Psoas muscle (tissue), 8 donors: ENCODE data around the gene RNF207. TPM values are rescaled to one million over a fixed set of nuclear protein-coding genes. Genes with fewer than 3 reads are reported as not detected.

Experiments used
- ATAC-seq, 4 donors: fragments of 200-7000 bp; cut with Tn5 transposase; one replicate each; pipeline ENCODE4 v1.9.1; 2020; ENCODE audit warnings: moderate library complexity in 3 of 4, mild to moderate bottlenecking in 2 of 4
- DNase-seq, 2 donors: peaks; one replicate each; pipeline ENCODE4 v3.0.0-alpha.2; 2020
- H3K27ac ChIP-seq: fragments of 200-600 bp; one replicate; pipeline ENCODE4 v1.8.0; 2022
- H3K27me3 ChIP-seq, 3 donors: fragments of 200-600 bp in 1 of 3; one replicate each; pipeline versions ENCODE4 v1.6.1 to v1.8.0; 2013 to 2022; ENCODE audit warnings: low read length in 2 of 3, mild to moderate bottlenecking in 2 of 3, moderate library complexity in 1 of 3; ENCODE audit not compliant: insufficient read depth in 3 of 3
- H3K36me3 ChIP-seq, 2 donors: fragments of 200-600 bp in 1 of 2; one replicate each; pipeline versions ENCODE4 v1.6.1 to v1.8.0; 2013 to 2022; ENCODE audit warnings: low read depth in 1 of 2, mild to moderate bottlenecking in 1 of 2, moderate library complexity in 1 of 2; ENCODE audit not compliant: insufficient read depth in 1 of 2
- H3K4me1 ChIP-seq: fragments of 200-600 bp; one replicate; pipeline ENCODE4 v1.8.0; 2022
- H3K4me3 ChIP-seq: fragments of 200-600 bp; one replicate; pipeline ENCODE4 v1.8.0; 2022; ENCODE audit warnings: mild to moderate bottlenecking
- H3K9me3 ChIP-seq: fragments of 200-600 bp; one replicate; pipeline ENCODE4 v1.8.0; 2022
- CTCF ChIP-seq: fragments of 200-600 bp; IDR thresholded peaks from one replicate; pipeline ENCODE4 v1.8.0; 2022; ENCODE audit warnings: antibody characterized with exemption
- WGBS, 3 donors: extraction: QIAGEN DNeasy Blood & Tissue Kit; methylation state at CpG; one replicate each; pipeline versions ENCODE4 v1.1.6 to v1.1.7; 2013; 5-methylcytosine and 5-hydroxymethylcytosine counted together
- intact Hi-C, 2 donors: fragments of 100-400 bp; cut with DNase I; formaldehyde crosslinking; loops; one replicate each; pipeline versions ENCODE4 v1.11.0 to v1.14.2; 2022
- polyA plus RNA-seq, 3 donors: library from polyadenylated mRNA; stranded (reverse); fragments of 200-250 nt; gene quantifications; one replicate each; pipeline ENCODE4 v1.2.3, GENCODE V29; 2013
- total RNA-seq, 4 donors: library from RNA; stranded (reverse); fragmentation: NEBNext Ultra II Directional in 2 of 4; extraction: Animal tissue kit (Norgen Biotek cat#: 25700) in 2 of 4; gene quantifications; one replicate each; pipeline versions ENCODE4 v1.2.1 to v1.2.4, GENCODE V29; 2021 to 2023
- donor health status: healthy with polysubstance abuse.
- donor health status: DM: no; HTN: no; CAD: no; lungs with moderate emphysema.
- donor health status: Bipolar disorder and iron deficiency.
- donor health status: healthy.
- donor health status: DM: yes; HTN: yes; CAD: no.
- donor health status: DM: no; HTN: no; CAD: no.
- donor health status: DM: no; HTN: no; CAD: no.
- donor health status: DM: yes; HTN: yes; CAD: no.

Gene RNF207
- total and polyA plus RNA-seq, 7 donors: 2.5 to 13.6 (median 4.0) TPM

GRCh38 chr1:6263716-6264115 lies 57.8 kb downstream of the RNF207 start:
- whole genome bisulfite sequencing, 3 donors: 34 to 66% (median 40%) methylated on average over 7 of the region's 7 CpGs
- DNase-seq: no peak
- no peak for ATAC-seq
- intact Hi-C loops: no loop called here
- Histone ChIP-seq H3K27ac (no peak overlapping the region), H3K27me3 (peaks cover 0 to 50% (median 20%) of the 10 kb centered on the region in 3 donors), H3K4me3 (no peak overlapping the region), H3K4me1 (peaks cover 4% of the 10 kb centered on the region), H3K36me3 (no peaks in the 10 kb centered on the region), H3K9me3 (no peaks in the 10 kb centered on the region)
- TF ChIP-seq CTCF: no peak

DNA sequence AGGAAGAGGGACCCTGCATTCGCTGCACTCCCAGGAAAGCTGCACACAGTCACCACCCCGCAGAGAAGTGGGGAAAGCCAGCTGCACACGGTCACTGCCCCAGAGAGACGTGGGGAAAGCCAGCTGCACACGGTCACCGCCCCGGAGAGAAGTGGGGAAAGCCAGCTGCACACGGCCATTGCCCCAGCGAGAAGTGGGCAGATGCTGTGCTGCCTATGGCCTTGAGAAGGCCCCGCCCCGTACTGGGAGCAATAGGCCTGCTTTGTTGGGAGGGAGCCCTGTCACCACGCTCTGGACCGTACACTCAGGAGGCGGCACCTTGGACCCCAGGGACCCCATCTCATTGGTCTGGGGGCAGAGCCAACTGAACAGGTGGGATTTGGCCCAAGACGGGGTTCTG lies 59.2 kb downstream of the RNF207 start:
- 56 to 78% (median 62%) methylated on average over 15 of the region's 15 CpGs for WGBS, 3 donors
- TF ChIP-seq CTCF: no peak
- H3K4me3 ChIP-seq: no peak overlapping the region
- H3K4me1 ChIP-seq: peaks cover 4% of the 10 kb centered on the region
- no peaks in the 10 kb centered on the region for H3K36me3 ChIP-seq
- no peaks in the 10 kb centered on the region for H3K9me3 ChIP-seq
- intact Hi-C loops: loop anchor here in 1 of 2 donors (5.0 kb wide), 1 partner anchor 37 kb away; no protein-coding TSS in a partner anchor
- ATAC-seq (no peak), DNase-seq (no peak)
- H3K27me3 ChIP-seq: peaks cover 0 to 36% (median 18%) of the 10 kb centered on the region in 3 donors
- H3K27ac ChIP-seq: no peak overlapping the region

GRCh38 chr1:6266641-6267040 lies 60.7 kb downstream of the RNF207 start:
- peaks cover 4% of the 10 kb centered on the region for H3K4me1 ChIP-seq
- intact Hi-C loops: loop anchor here in 1 of 2 donors (5.0 kb wide), 1 partner anchor 36 kb away; no protein-coding TSS in a partner anchor
- no peak for TF ChIP-seq CTCF
- H3K27me3 ChIP-seq: peaks cover 0 to 24% (median 9%) of the 10 kb centered on the region in 3 donors
- H3K27ac ChIP-seq: no peak overlapping the region
- 91 to 94% (median 91%) methylated on average over 10 to 11 of the region's 11 CpGs for WGBS, 3 donors
- no peak for DNase-seq
- no peak overlapping the region for H3K4me3 ChIP-seq
- H3K36me3 ChIP-seq: no peaks in the 10 kb centered on the region
- H3K9me3 ChIP-seq: no peaks in the 10 kb centered on the region
- ATAC-seq: no peak

- no peaks in the 10 kb centered on the region for H3K9me3 ChIP-seq
- no peaks in the 10 kb centered on the region for H3K36me3 ChIP-seq
- ATAC-seq (no peak), DNase-seq (no peak)
- peaks cover 4% of the 10 kb centered on the region for H3K4me1 ChIP-seq
- H3K4me3 ChIP-seq: no peak overlapping the region
- intact Hi-C loops: loop anchor here in 1 of 2 donors (5.0 kb wide), 1 partner anchor 34 kb away; no protein-coding TSS in a partner anchor
- H3K27ac ChIP-seq: no peak overlapping the region
- H3K27me3 ChIP-seq: peaks cover 0 to 13% (median 3%) of the 10 kb centered on the region in 3 donors
- no peak for TF ChIP-seq CTCF
- 92 to 94% (median 94%) methylated on average over 12 of the region's 12 CpGs for WGBS, 3 donors
Observed at GRCh38 chr1:6267686-6268322, 61.9 kb downstream of the RNF207 start.
